ENCODE results near the gene TBCB. TPM values are rescaled to one million over a fixed set of nuclear protein-coding genes. Genes with fewer than 3 reads are reported as not detected.

Gene TBCB
- total RNA-seq, 1 experiment from 2014 or later, result 141 TPM

DNA sequence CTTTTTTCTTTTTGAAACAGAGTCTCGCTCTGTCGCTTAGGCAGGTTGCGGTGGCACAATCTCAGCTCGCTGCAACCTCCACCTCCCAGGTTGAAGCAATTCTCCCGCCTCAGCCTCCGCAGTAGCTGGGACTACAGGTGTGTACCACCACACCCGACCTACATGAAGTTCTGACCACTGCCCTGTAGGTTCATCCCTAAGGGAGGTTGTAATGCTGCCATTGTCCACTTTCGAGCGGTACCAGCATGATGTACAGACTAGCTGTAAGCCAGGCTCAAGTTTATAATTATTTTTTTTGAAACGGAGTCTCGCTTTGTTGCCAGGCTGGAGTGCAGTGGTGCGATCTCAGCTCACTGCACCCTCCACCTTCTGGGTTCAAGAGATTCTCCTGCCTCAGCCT lies 48.5 kb downstream of the TBCB start:
- no peak for ATAC-seq
- no peaks in the 10 kb centered on the region for H3K79me2 ChIP-seq (ENCODE audit: insufficient read depth, low read length)
- no peak overlapping the region for H3K27ac ChIP-seq (ENCODE audit: low read depth, low read length)
- ChIA-PET CTCF (no interaction called here), RAD21 (ENCODE audit: low non-redundant PET in 1 of 2, low total read pairs in 2 of 2, uncharacterized antibody in 2 of 2, unreplicated experiment in 2 of 2) (no interaction called here), POLR2A (no interaction called here)
- H3K9ac ChIP-seq (ENCODE audit: low read length), result no peak overlapping the region
- no peak overlapping the region for H2AFZ ChIP-seq (ENCODE audit: low read depth, low read length, poor library complexity, severe bottlenecking)
- no peak overlapping the region for H3K4me2 ChIP-seq (ENCODE audit: low read length)
- peaks cover 0 to 7% of the 10 kb centered on the region in 2 experiments; a peak in 1 of 4 replicates for H3K36me3 ChIP-seq (ENCODE audit: control insufficient read depth in 1 of 2, insufficient read depth in 2 of 2, low read length in 2 of 2)
- BruUV-seq (replicated peaks), result no TSS peak
- H3K4me1 ChIP-seq (ENCODE audit: control insufficient read depth in 1 of 2, insufficient read depth in 2 of 2, low read length in 2 of 2), result no peaks in the 10 kb centered on the region
- H3K4me3 ChIP-seq (replicated peaks in 1 of 2; ENCODE audit: low read depth in 1 of 2, low read length in 2 of 2), result no peak overlapping the region
- DNase-seq (ENCODE audit: low read depth, low spot score), result no peak
- intact Hi-C loops (cut with micrococcal nuclease), result no loop called here
- no peaks in the 10 kb centered on the region for H4K20me1 ChIP-seq (ENCODE audit: insufficient read depth)
- TF ChIP-seq, protein P1, sequence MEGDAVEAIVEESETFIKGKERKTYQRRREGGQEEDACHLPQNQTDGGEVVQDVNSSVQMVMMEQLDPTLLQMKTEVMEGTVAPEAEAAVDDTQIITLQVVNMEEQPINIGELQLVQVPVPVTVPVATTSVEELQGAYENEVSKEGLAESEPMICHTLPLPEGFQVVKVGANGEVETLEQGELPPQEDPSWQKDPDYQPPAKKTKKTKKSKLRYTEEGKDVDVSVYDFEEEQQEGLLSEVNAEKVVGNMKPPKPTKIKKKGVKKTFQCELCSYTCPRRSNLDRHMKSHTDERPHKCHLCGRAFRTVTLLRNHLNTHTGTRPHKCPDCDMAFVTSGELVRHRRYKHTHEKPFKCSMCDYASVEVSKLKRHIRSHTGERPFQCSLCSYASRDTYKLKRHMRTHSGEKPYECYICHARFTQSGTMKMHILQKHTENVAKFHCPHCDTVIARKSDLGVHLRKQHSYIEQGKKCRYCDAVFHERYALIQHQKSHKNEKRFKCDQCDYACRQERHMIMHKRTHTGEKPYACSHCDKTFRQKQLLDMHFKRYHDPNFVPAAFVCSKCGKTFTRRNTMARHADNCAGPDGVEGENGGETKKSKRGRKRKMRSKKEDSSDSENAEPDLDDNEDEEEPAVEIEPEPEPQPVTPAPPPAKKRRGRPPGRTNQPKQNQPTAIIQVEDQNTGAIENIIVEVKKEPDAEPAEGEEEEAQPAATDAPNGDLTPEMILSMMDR (IDR thresholded peaks at IDR 0.05 in 2 of 3, conservative IDR thresholded peaks at IDR 0.05 in 1 of 3; ENCODE audit: borderline replicate concordance in 1 of 3, insufficient read depth in 1 of 3, low read depth in 2 of 3, low read length in 2 of 3), result no peak
- TF ChIP-seq, protein P2, sequence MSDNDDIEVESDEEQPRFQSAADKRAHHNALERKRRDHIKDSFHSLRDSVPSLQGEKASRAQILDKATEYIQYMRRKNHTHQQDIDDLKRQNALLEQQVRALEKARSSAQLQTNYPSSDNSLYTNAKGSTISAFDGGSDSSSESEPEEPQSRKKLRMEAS (IDR thresholded peaks at IDR 0.05), result no peak
- TF ChIP-seq CEBPB (IDR thresholded peaks at IDR 0.05; ENCODE audit: low read depth) (no peak), POLR2A (IDR thresholded peaks at IDR 0.05; ENCODE audit: borderline replicate concordance, extremely low read depth, insufficient read depth, insufficient read length) (no peak), SP1 (IDR thresholded peaks at IDR 0.05; ENCODE audit: low read depth) (no peak), ZNF274 (IDR thresholded peaks at IDR 0.05; ENCODE audit: low read depth, low read length) (no peak), ELF1 (IDR thresholded peaks at IDR 0.05; ENCODE audit: borderline replicate concordance, low read depth) (no peak), CBX3 (IDR thresholded peaks at IDR 0.05; ENCODE audit: low read depth) (no peak), EGR1 (IDR thresholded peaks at IDR 0.05; ENCODE audit: low read depth) (no peak), FOSL1 (IDR thresholded peaks at IDR 0.05; ENCODE audit: low read depth) (no peak)
- TF ChIP-seq, protein P3, sequence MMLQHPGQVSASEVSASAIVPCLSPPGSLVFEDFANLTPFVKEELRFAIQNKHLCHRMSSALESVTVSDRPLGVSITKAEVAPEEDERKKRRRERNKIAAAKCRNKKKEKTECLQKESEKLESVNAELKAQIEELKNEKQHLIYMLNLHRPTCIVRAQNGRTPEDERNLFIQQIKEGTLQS (IDR thresholded peaks at IDR 0.05), result no peak
- TF ChIP-seq, protein P4, sequence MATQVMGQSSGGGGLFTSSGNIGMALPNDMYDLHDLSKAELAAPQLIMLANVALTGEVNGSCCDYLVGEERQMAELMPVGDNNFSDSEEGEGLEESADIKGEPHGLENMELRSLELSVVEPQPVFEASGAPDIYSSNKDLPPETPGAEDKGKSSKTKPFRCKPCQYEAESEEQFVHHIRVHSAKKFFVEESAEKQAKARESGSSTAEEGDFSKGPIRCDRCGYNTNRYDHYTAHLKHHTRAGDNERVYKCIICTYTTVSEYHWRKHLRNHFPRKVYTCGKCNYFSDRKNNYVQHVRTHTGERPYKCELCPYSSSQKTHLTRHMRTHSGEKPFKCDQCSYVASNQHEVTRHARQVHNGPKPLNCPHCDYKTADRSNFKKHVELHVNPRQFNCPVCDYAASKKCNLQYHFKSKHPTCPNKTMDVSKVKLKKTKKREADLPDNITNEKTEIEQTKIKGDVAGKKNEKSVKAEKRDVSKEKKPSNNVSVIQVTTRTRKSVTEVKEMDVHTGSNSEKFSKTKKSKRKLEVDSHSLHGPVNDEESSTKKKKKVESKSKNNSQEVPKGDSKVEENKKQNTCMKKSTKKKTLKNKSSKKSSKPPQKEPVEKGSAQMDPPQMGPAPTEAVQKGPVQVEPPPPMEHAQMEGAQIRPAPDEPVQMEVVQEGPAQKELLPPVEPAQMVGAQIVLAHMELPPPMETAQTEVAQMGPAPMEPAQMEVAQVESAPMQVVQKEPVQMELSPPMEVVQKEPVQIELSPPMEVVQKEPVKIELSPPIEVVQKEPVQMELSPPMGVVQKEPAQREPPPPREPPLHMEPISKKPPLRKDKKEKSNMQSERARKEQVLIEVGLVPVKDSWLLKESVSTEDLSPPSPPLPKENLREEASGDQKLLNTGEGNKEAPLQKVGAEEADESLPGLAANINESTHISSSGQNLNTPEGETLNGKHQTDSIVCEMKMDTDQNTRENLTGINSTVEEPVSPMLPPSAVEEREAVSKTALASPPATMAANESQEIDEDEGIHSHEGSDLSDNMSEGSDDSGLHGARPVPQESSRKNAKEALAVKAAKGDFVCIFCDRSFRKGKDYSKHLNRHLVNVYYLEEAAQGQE (IDR thresholded peaks at IDR 0.05; ENCODE audit: low read depth), result no peak
- TF ChIP-seq, protein P5, sequence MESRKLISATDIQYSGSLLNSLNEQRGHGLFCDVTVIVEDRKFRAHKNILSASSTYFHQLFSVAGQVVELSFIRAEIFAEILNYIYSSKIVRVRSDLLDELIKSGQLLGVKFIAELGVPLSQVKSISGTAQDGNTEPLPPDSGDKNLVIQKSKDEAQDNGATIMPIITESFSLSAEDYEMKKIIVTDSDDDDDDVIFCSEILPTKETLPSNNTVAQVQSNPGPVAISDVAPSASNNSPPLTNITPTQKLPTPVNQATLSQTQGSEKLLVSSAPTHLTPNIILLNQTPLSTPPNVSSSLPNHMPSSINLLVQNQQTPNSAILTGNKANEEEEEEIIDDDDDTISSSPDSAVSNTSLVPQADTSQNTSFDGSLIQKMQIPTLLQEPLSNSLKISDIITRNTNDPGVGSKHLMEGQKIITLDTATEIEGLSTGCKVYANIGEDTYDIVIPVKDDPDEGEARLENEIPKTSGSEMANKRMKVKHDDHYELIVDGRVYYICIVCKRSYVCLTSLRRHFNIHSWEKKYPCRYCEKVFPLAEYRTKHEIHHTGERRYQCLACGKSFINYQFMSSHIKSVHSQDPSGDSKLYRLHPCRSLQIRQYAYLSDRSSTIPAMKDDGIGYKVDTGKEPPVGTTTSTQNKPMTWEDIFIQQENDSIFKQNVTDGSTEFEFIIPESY (IDR thresholded peaks at IDR 0.05; ENCODE audit: extremely low read depth, insufficient replicate concordance, low read length), result no peak
- no peaks in the 10 kb centered on the region for H3K9me2 ChIP-seq (ENCODE audit: insufficient read depth)
- no peaks in the 10 kb centered on the region for H3K27me3 ChIP-seq (ENCODE audit: insufficient read depth, low read length)
- no peaks in the 10 kb centered on the region for H3K9me3 ChIP-seq (ENCODE audit: control insufficient read depth in 1 of 2, insufficient read depth in 1 of 2, low read depth in 1 of 2, low read length in 2 of 2)
